IMR-90 (cell line): ENCODE results near the gene CREG1.

Source experiments
- FOS ChIP-seq: fragments of 150-350 bp; IDR thresholded peaks from 2 replicates; pipeline ENCODE4 v1.6.1; 2016; ENCODE audit warnings: low read depth, low read length
- MAFK ChIP-seq: IDR thresholded peaks from 2 replicates; pipeline ENCODE4 v1.6.1; 2012; ENCODE audit warnings: low read depth, low read length, improper control_type of control experiment
- MAZ ChIP-seq: IDR thresholded peaks from 2 replicates; pipeline ENCODE4 v1.6.1; 2012; ENCODE audit warnings: low read depth, mild to moderate bottlenecking, low read length, improper control_type of control experiment, moderate library complexity, borderline replicate concordance
- POLR2A ChIP-seq: IDR thresholded peaks from 2 replicates; pipeline ENCODE4 v1.6.1; 2012; ENCODE audit warnings: mild to moderate bottlenecking, low read depth, low read length
- TF ChIP-seq, protein P1 (sequence below): conservative IDR thresholded peaks from 2 replicates; pipeline ENCODE4 v1.5.1; 2012; ENCODE audit warnings: mild to moderate bottlenecking, low read depth, low read length, improper control_type of control experiment

DNA sequence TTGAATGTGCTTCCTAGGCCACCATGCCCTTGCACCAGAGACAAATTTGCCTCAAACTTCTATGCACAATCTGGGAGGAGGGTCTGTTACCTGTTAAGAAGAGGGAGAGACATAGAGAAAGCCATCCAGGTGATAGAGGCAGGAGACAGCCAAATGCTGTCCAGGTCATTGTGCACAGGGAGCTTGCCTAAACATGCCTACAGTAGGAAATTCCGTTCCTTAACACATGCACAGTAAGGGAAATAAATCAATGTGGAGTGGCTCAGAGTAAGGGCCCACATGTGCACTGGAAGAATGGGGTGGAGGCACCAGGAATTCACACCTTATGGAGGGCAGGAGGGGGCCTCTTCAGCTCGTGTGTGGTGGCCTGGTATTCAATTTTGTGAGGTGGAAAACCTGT lies 19.5 kb upstream of the CREG1 start:
- TF ChIP-seq, protein P1, sequence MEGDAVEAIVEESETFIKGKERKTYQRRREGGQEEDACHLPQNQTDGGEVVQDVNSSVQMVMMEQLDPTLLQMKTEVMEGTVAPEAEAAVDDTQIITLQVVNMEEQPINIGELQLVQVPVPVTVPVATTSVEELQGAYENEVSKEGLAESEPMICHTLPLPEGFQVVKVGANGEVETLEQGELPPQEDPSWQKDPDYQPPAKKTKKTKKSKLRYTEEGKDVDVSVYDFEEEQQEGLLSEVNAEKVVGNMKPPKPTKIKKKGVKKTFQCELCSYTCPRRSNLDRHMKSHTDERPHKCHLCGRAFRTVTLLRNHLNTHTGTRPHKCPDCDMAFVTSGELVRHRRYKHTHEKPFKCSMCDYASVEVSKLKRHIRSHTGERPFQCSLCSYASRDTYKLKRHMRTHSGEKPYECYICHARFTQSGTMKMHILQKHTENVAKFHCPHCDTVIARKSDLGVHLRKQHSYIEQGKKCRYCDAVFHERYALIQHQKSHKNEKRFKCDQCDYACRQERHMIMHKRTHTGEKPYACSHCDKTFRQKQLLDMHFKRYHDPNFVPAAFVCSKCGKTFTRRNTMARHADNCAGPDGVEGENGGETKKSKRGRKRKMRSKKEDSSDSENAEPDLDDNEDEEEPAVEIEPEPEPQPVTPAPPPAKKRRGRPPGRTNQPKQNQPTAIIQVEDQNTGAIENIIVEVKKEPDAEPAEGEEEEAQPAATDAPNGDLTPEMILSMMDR, result no peak
- TF ChIP-seq POLR2A (no peak), MAZ (no peak), FOS (no peak), MAFK (no peak)
